ENCODE measurements around the gene CYS1. TPM values are rescaled to one million over a fixed set of nuclear protein-coding genes. Genes with fewer than 3 reads are reported as not detected.

CYS1 gene
- total RNA-seq, 4 donors from 2014 or later = 0.59 to 47.2 (median 2.7) TPM

DNA sequence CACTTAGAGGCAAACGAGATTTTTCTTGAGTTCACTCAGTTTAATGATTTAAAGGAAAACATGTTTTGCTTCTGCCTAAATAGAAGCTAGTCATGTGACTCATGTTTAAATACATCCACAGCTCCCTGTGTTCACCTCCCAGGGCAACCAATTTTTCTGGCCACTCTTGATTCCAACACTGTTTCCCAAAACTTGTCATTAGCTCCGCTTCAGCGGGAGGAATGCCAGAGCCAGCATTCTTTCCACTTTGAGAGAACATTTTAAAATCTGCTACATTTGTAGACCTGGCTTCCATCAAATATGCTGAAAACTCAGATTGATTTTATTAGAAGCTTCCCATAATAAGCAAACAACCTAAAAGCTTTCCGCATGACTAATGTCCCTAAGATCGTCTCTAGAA is 2.8 kb upstream of the CYS1 start:
- peak in 1 of 2 donors; percentile 10 for DNase-seq
- Histone ChIP-seq H3K36me3 (no peaks in the 10 kb centered on the region), H3K4me1 (peaks cover 14 to 42% of the 10 kb centered on the region in 2 donors), H3K27ac (peak overlapping the region in 1 of 3 donors; percentile 61), H3K27me3 (no peaks in the 10 kb centered on the region), H3K4me3 (replicated peaks in 1 of 3) (no peak overlapping the region), H3K9me3 (no peaks in the 10 kb centered on the region)
- intact Hi-C loops (cut with DNase I) = no loop called here
- 38 to 39% methylated on average over 5 of the region's 5 CpGs for WGBS, 2 donors
- TF ChIP-seq, protein P1, sequence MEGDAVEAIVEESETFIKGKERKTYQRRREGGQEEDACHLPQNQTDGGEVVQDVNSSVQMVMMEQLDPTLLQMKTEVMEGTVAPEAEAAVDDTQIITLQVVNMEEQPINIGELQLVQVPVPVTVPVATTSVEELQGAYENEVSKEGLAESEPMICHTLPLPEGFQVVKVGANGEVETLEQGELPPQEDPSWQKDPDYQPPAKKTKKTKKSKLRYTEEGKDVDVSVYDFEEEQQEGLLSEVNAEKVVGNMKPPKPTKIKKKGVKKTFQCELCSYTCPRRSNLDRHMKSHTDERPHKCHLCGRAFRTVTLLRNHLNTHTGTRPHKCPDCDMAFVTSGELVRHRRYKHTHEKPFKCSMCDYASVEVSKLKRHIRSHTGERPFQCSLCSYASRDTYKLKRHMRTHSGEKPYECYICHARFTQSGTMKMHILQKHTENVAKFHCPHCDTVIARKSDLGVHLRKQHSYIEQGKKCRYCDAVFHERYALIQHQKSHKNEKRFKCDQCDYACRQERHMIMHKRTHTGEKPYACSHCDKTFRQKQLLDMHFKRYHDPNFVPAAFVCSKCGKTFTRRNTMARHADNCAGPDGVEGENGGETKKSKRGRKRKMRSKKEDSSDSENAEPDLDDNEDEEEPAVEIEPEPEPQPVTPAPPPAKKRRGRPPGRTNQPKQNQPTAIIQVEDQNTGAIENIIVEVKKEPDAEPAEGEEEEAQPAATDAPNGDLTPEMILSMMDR (IDR thresholded peaks at IDR 0.05) = no peak
- no peak for TF ChIP-seq POLR2A (IDR thresholded peaks at IDR 0.05)

DNA sequence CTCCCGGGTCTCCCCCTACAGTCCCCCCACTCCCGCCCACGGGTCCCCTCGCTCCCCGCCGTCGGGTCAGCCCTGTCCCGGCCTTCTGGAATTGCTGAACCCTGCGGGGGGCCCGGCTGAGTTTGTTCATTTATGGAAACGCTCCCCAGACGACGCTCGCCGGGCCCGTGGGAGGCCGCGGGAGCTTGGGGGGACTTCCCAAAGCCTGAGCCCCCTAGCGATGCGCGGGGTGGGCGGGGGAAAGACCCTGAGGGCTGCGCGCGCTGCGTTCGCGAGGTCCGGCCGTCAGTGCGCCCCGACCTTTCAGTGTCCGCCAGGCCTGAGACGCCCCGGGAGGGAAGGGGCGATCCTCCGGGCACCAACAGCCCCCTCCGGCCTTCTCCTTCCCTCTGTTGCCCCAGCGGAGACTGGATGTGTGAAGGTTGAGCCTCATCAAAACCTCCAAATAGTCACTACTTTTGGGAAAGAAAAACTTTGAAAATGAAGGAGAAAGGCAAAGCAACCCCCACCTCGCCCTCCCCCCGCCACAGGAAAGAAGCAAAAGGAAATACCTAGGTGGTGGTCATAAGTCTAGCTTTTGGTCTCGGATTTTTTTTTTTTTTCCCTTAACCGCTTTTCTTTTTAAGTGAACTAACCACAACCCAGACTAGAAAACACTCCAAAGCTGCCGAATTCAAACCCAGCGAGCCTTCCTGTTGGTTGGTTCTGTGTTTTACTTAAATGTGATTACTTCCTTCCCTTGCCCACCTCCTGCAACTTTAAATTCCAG is 509 bp upstream of the CYS1 start:
- peak in 1 of 2 donors; percentile 31 for DNase-seq
- Histone ChIP-seq H3K4me3 (replicated peaks in 1 of 3) (peak overlapping the region in 1 of 3 donors; percentile 43), H3K9me3 (no peaks in the 10 kb centered on the region), H3K36me3 (no peaks in the 10 kb centered on the region), H3K27me3 (no peaks in the 10 kb centered on the region), H3K4me1 (peaks cover 14 to 35% of the 10 kb centered on the region in 2 donors), H3K27ac (peak overlapping the region in 1 of 3 donors; percentile 89)
- TF ChIP-seq POLR2A (IDR thresholded peaks at IDR 0.05) = no peak
- TF ChIP-seq, protein P1 (IDR thresholded peaks at IDR 0.05) = no peak
- intact Hi-C loops (cut with DNase I) = no loop called here
- 9 to 19% methylated on average over 14 to 29 of the region's 45 CpGs for WGBS, 2 donors

DNA sequence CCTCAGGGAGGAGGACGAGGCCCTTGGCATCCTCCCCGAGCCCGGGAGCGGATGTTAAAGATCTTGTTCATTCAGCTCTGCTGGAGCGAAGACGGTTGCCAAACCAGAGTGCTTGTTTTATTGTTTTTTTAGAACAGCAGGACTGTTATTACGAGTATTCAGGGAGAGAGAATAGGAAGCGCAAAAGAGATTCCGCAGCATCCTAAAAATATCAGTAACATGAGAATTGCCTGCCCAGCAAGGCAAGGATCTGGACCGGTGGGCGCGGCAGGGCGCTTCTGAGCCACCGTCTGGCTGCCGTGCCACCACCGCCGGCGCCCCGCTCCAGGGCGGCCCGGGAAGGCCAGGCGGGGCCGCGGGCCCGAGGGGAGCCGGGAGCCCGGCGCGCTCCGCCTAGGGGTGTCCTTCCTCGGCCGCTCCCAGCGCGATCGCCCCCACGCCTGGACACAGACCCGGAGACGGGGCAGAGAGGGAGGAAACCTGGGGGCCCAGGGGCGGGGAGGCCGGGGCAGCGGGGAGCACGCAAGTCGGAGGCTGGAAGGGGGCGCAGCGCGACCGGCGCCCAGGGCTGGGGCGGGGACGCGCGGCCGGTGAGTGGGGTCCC is 843 bp downstream of the CYS1 start:
- Histone ChIP-seq H3K36me3 (no peaks in the 10 kb centered on the region), H3K27me3 (no peaks in the 10 kb centered on the region), H3K4me3 (replicated peaks in 1 of 3) (peak overlapping the region in 1 of 3 donors; percentile 43), H3K27ac (peak overlapping the region in 2 of 3 donors; percentile 53 to 89), H3K4me1 (peaks cover 14 to 35% of the 10 kb centered on the region in 2 donors), H3K9me3 (no peaks in the 10 kb centered on the region)
- DNase-seq = peak; percentile 83 to 85
- TF ChIP-seq, protein P1 (IDR thresholded peaks at IDR 0.05) = no peak
- TF ChIP-seq POLR2A (IDR thresholded peaks at IDR 0.05) = no peak
- intact Hi-C loops (cut with DNase I) = no loop called here
- WGBS, 2 donors = 1 to 2% methylated on average over 21 to 22 of the region's 53 CpGs

DNA sequence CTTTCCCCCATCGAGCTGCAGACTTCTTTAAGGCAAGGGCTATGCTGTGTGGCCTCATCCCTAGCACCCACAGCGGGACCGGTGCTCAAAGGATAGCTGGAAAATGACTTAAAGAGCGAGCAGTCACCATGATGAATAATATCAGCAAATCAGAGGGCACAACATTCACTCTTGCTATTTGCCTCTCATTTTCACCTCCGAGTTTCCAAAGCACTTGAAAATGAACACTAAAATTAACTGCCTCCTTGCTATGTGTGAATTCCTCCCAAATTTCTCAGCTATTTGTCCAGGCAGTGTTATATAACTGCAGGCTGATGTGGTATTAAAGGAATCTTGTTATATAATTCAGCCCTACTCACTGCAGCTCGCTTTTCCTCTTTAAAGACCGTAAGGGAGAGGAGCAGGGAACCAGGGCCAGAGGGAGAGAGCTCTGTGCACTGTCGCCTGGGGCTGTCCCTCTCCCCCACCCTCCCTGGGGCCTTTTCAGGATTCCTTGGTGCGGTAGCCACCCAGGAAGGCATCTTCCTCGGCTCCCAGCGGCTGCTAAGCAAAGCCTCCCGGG is 1.4 kb downstream of the CYS1 start:
- Histone ChIP-seq H3K36me3 (no peaks in the 10 kb centered on the region), H3K27ac (peak overlapping the region in 2 of 3 donors; percentile 17 to 89), H3K27me3 (no peaks in the 10 kb centered on the region), H3K9me3 (no peaks in the 10 kb centered on the region), H3K4me1 (peaks cover 14 to 31% of the 10 kb centered on the region in 2 donors), H3K4me3 (replicated peaks in 1 of 3) (peak overlapping the region in 1 of 3 donors; percentile 43)
- DNase-seq = no peak
- TF ChIP-seq, protein P1 (IDR thresholded peaks at IDR 0.05) = no peak
- TF ChIP-seq POLR2A (IDR thresholded peaks at IDR 0.05) = no peak
- WGBS, 2 donors = 16 to 28% methylated on average over 11 to 12 of the region's 12 CpGs
- intact Hi-C loops (cut with DNase I) = no loop called here
